Heart left ventricle (tissue), 16 donors: ENCODE measurements around the gene CD151. TPM values are rescaled to one million over a fixed set of nuclear protein-coding genes. Genes with fewer than 3 reads are reported as not detected.

ENCODE experiments used
- ATAC-seq, 4 donors: fragments of 200-7000 bp; cut with Tn5 transposase; one replicate each; pipeline ENCODE4 v1.9.1; 2020 to 2022; ENCODE audit warnings: moderate library complexity in 4 of 4, mild to moderate bottlenecking in 3 of 4, moderate number of reproducible peaks in 1 of 4
- DNase-seq, 5 donors: peaks; one replicate each; pipeline ENCODE4 v3.0.0-alpha.2; 2020
- H3K27ac ChIP-seq, 12 donors: fragments of 200-600 bp; sonication (generic) in 4 of 12; one replicate each; pipeline versions ENCODE4 v1.5.0 to v1.8.0; 2016 to 2022; ENCODE audit warnings: mild to moderate bottlenecking in 2 of 12
- H3K27me3 ChIP-seq, 9 donors: fragments of 200-600 bp; sonication (generic) in 2 of 9; one replicate each; pipeline versions ENCODE4 v1.5.1 to v1.8.0; 2016 to 2022; ENCODE audit warnings: mild to moderate bottlenecking in 3 of 9
- H3K36me3 ChIP-seq, 9 donors: fragments of 200-600 bp; sonication (generic) in 2 of 9; one replicate each; pipeline versions ENCODE4 v1.5.0 to v1.8.0; 2018 to 2022; ENCODE audit warnings: mild to moderate bottlenecking in 2 of 9
- H3K4me1 ChIP-seq, 12 donors: fragments of 200-600 bp; sonication (generic) in 4 of 12; one replicate each; pipeline versions ENCODE4 v1.5.0 to v1.8.0; 2016 to 2022; ENCODE audit warnings: mild to moderate bottlenecking in 3 of 12
- H3K4me3 ChIP-seq, 12 donors: fragments of 200-600 bp; sonication (generic) in 4 of 12; one replicate each; pipeline versions ENCODE4 v1.5.0 to v1.8.0; 2017 to 2022; ENCODE audit warnings: mild to moderate bottlenecking in 9 of 12, moderate library complexity in 4 of 12
- H3K9me3 ChIP-seq, 12 donors: fragments of 200-600 bp; sonication (generic) in 4 of 12; one replicate each; pipeline versions ENCODE4 v1.5.0 to v1.8.0; 2016 to 2022; ENCODE audit warnings: mild to moderate bottlenecking in 1 of 12
- CTCF ChIP-seq, 12 donors: fragments of 200-600 bp; sonication (generic) in 4 of 12; IDR thresholded peaks; one replicate each; pipeline versions ENCODE4 v1.5.0 to v1.8.0; 2018 to 2022; ENCODE audit warnings: antibody characterized with exemption in 12 of 12, mild to moderate bottlenecking in 5 of 12
- POLR2A ChIP-seq, 2 donors: fragments of 450-650 bp; IDR thresholded peaks; one replicate each; pipeline ENCODE4 v1.6.1; 2017; ENCODE audit warnings: antibody characterized with exemption in 2 of 2, mild to moderate bottlenecking in 2 of 2, moderate library complexity in 2 of 2
- WGBS, 4 donors: extraction: QIAGEN DNeasy Blood & Tissue Kit in 2 of 4; methylation state at CpG; one replicate each; pipeline versions ENCODE4 v1.1.5 to v1.1.7; 2013 to 2018; 5-methylcytosine and 5-hydroxymethylcytosine counted together
- intact Hi-C, 10 donors: fragments of 100-400 bp; cut with DNase I; formaldehyde crosslinking; loops; one replicate each; pipeline versions ENCODE4 v1.11.1 to v1.14.2; 2022
- polyA plus RNA-seq, 2 donors: library from polyadenylated mRNA; stranded (reverse); fragments of 200-250 nt; gene quantifications; one replicate each; pipeline ENCODE4 v1.2.3, GENCODE V29; 2013
- total RNA-seq, 9 donors: library from RNA; depleted of rRNA in 2 of 9; stranded (reverse); fragments of >200 nt in 2 of 9; fragmentation: NEBNext Ultra II Directional in 3 of 9; extraction: Animal tissue kit (Norgen Biotek cat#: 25700) in 3 of 9; gene quantifications; one replicate each; pipeline versions ENCODE4 v1.1.0 to v1.2.4, GENCODE V29; 2016 to 2023
- donor health status: ischemic (EF 13 %, LVEDD 7.1; RV severe dilation, severe dysfunction).
- donor health status: healthy with polysubstance abuse.
- donor health status: DM: no; HTN: yes; CAD: no.
- donor health status: DM: no; HTN: no; CAD: no.
- donor health status: ischemic (EF 25% LVEDD 6.9; RV normal size, moderate dysfunction).
- donor health status: ischemic (EF 25% LVEDD 5.7; RV mildly dilated, moderate dysfunction).
- donor health status: healthy.
- donor health status: DM: yes; HTN: yes; CAD: no.
- donor health status: ischemic (EF 35%, LVEDD 5.7; RV mildly dilated, moderate dysfunction).
- donor health status: nonischemic (EF 11% LVEDD 7.7; RV severe dilation, severe dysfunction).
- donor health status: DM: yes; HTN: yes; CAD: no.
- donor health status: PGD.
- donor health status: ischemic (EF 29% LVEDD 5.4; RV normal size, mild dysfunction).
- donor health status: nonischemic (EF 23%, LVEDD 6.1; RV moderate dilation, normal function).

The CD151 gene
- total and polyA plus RNA-seq, 11 donors: 323 to 817 (median 477) TPM

- 23 to 49% (median 31%) methylated on average over 23 to 40 of the region's 40 CpGs for WGBS, 4 donors
- ATAC-seq (peak in 2 of 4 donors; percentile 2 to 36), DNase-seq (peak in 3 of 5 donors; percentile 60 to 68 (median 67))
- H3K4me3 ChIP-seq: peak overlapping the region; percentile 1 to 59 (median 50)
- peaks cover 0 to 15% (median 12%) of the 10 kb centered on the region in 9 donors for H3K36me3 ChIP-seq
- H3K27ac ChIP-seq: peak overlapping the region; percentile 71 to 91 (median 83)
- peaks cover 0 to 39% (median 0%) of the 10 kb centered on the region in 9 donors for H3K27me3 ChIP-seq
- no peaks in the 10 kb centered on the region for H3K9me3 ChIP-seq
- TF ChIP-seq POLR2A (IDR thresholded peaks at IDR 0.05) (peak in 1 of 2 donors; percentile 26), CTCF (IDR thresholded peaks at IDR 0.05) (no peak)
- intact Hi-C loops: no loop called here
- H3K4me1 ChIP-seq: peaks cover 6 to 83% (median 69%) of the 10 kb centered on the region in 12 donors
These were observed 3.4 kb upstream of the CD151 start for GRCh38 chr11:829176-829846.

- peaks cover 10 to 89% (median 75%) of the 10 kb centered on the region in 12 donors for H3K4me1 ChIP-seq
- no peaks in the 10 kb centered on the region for H3K9me3 ChIP-seq
- intact Hi-C loops: no loop called here
- TF ChIP-seq CTCF (IDR thresholded peaks at IDR 0.05) (no peak), POLR2A (IDR thresholded peaks at IDR 0.05) (peak in 1 of 2 donors; percentile 64)
- DNase-seq: no peak
- ATAC-seq: no peak
- H3K36me3 ChIP-seq: peaks cover 0 to 9% (median 6%) of the 10 kb centered on the region in 9 donors
- peak overlapping the region; percentile 71 to 91 (median 83) for H3K27ac ChIP-seq
- WGBS, 4 donors: 3 to 7% (median 5%) methylated on average over 15 to 39 of the region's 39 CpGs
- H3K4me3 ChIP-seq: peak overlapping the region in 11 of 12 donors; percentile 28 to 59 (median 50)
- peaks cover 0 to 39% (median 0%) of the 10 kb centered on the region in 9 donors for H3K27me3 ChIP-seq
These were observed 2.9 kb upstream of the CD151 start for GRCh38 chr11:829847-830294.

- ATAC-seq (peak; percentile 22 to 53 (median 48)), DNase-seq (peak; percentile 85 to 90 (median 85))
- peaks cover 10 to 94% (median 80%) of the 10 kb centered on the region in 12 donors for H3K4me1 ChIP-seq
- peak overlapping the region in 7 of 12 donors; percentile 71 to 91 (median 82) for H3K27ac ChIP-seq
- H3K27me3 ChIP-seq: peaks cover 0 to 39% (median 0%) of the 10 kb centered on the region in 9 donors
- TF ChIP-seq POLR2A (IDR thresholded peaks at IDR 0.05) (peak; percentile 5 to 17), CTCF (IDR thresholded peaks at IDR 0.05) (no peak)
- WGBS, 4 donors: 12 to 38% (median 21%) methylated on average over 35 to 78 of the region's 78 CpGs
- peak overlapping the region in 11 of 12 donors; percentile 28 to 59 (median 50) for H3K4me3 ChIP-seq
- peaks cover 0 to 3% (median 0%) of the 10 kb centered on the region in 9 donors for H3K36me3 ChIP-seq
- no peaks in the 10 kb centered on the region for H3K9me3 ChIP-seq
- intact Hi-C loops: no loop called here
These were observed 2.2 kb upstream of the CD151 start for GRCh38 chr11:830295-831117.
